IPS-20b (cell line): ENCODE data around the gene SCNN1G.

Experiments
- H3K27ac ChIP-seq: one replicate; pipeline ENCODE4 v1.5.1; 2013; ENCODE audit warnings: low read length
- H3K27me3 ChIP-seq: 2 replicates; pipeline ENCODE4 v1.6.1; 2013; ENCODE audit warnings: mild to moderate bottlenecking, low read length, inconsistent platforms; ENCODE audit not compliant: insufficient read depth
- H3K36me3 ChIP-seq: 2 replicates; pipeline ENCODE4 v1.6.1; 2013; ENCODE audit warnings: low read depth, mild to moderate bottlenecking, inconsistent platforms, low read length, moderate library complexity; ENCODE audit not compliant: insufficient read depth
- H3K4me1 ChIP-seq: 2 replicates; pipeline ENCODE4 v1.6.1; 2013; ENCODE audit warnings: mild to moderate bottlenecking, control low read depth, inconsistent platforms, low read length, moderate library complexity; ENCODE audit not compliant: insufficient read depth
- H3K4me3 ChIP-seq: 2 replicates; pipeline ENCODE4 v1.5.1; 2013; ENCODE audit warnings: mild to moderate bottlenecking, low read length, inconsistent platforms
- H3K9ac ChIP-seq: 2 replicates; pipeline ENCODE4 v1.6.1; 2013; ENCODE audit warnings: low read depth, mild to moderate bottlenecking, inconsistent platforms, low read length, moderate library complexity
- H3K9me3 ChIP-seq: 2 replicates; pipeline ENCODE4 v1.6.1; 2013; ENCODE audit warnings: mild to moderate bottlenecking, low read depth, low read length, inconsistent platforms; ENCODE audit not compliant: insufficient read depth

Gene SCNN1G

DNA sequence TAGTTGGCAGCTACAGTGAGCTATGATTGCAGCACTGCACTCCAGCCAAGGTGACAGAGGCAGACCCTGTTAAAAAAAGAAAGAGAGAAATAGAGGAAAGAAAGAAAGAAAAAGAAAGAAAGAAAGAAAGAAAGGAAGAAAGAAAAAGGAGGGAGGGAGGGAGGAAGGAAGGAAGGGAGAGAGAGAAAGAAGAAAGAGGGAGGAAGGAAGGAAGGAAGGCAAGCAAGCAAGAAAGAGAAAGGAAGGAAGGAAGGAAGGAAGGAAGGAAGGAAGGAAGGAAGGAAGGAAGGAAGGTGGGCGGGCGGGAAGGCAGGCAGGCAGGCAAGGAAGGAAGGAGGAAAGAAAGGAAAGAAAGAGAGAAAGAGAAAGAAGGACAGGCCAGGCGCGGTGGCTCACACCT lies 1.0 kb upstream of the SCNN1G start:
- Histone ChIP-seq H3K9ac (no peak overlapping the region), H3K27me3 (peaks cover 51% of the 10 kb centered on the region), H3K27ac (no peak overlapping the region), H3K4me3 (no peak overlapping the region), H3K9me3 (no peaks in the 10 kb centered on the region), H3K36me3 (no peaks in the 10 kb centered on the region), H3K4me1 (no peaks in the 10 kb centered on the region)

DNA sequence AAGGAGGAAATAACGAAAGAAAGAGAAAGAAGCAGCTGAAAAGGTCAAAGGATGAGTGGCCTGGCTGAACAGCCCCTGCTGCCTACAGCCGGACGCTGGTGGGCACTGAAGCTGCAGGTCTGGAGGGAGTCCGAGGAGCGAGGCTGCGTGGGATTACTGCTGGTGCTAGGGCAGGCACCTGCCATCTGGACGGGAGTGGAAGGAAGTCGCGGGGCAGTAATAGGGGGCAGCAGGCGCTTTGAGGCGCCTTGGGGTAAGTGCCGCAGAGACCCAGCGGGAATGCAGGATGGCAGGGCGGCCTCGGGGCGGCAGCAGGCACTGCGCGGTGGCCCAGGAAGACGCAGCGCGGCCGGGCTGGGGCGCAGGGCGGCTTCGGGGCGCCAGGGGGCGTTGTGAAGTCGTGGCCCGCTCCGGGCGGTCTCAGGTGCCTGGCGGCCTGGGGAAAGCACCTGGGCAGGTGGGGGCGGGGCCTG lies 303 bp upstream of the SCNN1G start:
- Histone ChIP-seq H3K27me3 (peaks cover 51% of the 10 kb centered on the region), H3K27ac (no peak overlapping the region), H3K4me1 (no peaks in the 10 kb centered on the region), H3K4me3 (peak overlapping the region; percentile 57), H3K9me3 (no peaks in the 10 kb centered on the region), H3K36me3 (no peaks in the 10 kb centered on the region), H3K9ac (no peak overlapping the region)

DNA sequence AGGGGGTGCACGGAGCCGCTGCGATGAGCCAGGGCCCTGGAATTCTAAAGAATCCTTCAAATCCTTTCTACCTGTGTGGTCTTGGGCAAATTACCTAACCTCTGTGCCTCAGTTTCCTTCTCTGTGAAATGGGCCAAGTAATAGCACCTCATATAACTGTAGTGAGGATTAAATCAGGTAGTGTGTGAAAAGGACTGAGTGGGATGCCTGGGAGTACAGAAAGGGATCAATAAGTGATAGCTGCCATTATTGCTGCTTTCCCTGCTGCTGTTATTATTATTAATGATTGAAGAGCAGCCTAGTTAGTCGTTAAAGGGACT lies 958 bp downstream of the SCNN1G start:
- H3K9ac ChIP-seq, result no peak overlapping the region
- H3K36me3 ChIP-seq, result no peaks in the 10 kb centered on the region
- peaks cover 51% of the 10 kb centered on the region for H3K27me3 ChIP-seq
- no peak overlapping the region for H3K27ac ChIP-seq
- no peaks in the 10 kb centered on the region for H3K4me1 ChIP-seq
- no peaks in the 10 kb centered on the region for H3K9me3 ChIP-seq
- peak overlapping the region; percentile 67 for H3K4me3 ChIP-seq

DNA sequence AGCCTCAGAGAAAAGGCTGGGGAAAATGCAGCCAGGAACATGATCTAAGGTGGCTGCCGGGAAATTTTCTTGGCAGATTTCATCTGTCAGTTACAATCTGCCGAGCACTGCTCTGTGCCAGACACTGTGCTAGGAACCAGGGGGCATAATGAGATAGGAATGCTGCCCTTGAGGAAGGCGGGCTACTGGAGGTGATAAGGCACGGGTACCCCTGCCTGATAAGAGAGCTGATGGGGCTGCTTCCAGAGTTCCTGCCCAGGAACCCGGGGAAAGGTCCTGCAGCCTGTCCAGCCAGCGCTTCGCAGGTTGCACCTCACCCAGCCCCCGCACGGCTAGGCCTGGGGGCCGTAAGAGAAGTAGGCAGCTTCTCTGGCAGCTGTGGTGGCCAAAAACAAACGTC lies 3.1 kb downstream of the SCNN1G start:
- peaks cover 51% of the 10 kb centered on the region for H3K27me3 ChIP-seq
- no peak overlapping the region for H3K4me3 ChIP-seq
- no peak overlapping the region for H3K9ac ChIP-seq
- H3K36me3 ChIP-seq, result no peaks in the 10 kb centered on the region
- no peaks in the 10 kb centered on the region for H3K9me3 ChIP-seq
- H3K27ac ChIP-seq, result no peak overlapping the region
- no peaks in the 10 kb centered on the region for H3K4me1 ChIP-seq

DNA sequence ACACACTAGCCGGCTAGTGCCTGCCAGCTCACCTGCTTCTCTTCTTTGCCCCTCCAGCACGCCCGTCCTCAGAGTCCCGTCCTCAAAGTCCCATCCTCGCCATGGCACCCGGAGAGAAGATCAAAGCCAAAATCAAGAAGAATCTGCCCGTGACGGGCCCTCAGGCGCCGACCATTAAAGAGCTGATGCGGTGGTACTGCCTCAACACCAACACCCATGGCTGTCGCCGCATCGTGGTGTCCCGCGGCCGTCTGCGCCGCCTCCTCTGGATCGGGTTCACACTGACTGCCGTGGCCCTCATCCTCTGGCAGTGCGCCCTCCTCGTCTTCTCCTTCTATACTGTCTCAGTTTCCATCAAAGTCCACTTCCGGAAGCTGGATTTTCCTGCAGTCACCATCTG lies 3.6 kb downstream of the SCNN1G start:
- H3K27me3 ChIP-seq, result peaks cover 47% of the 10 kb centered on the region
- H3K27ac ChIP-seq, result no peak overlapping the region
- H3K4me1 ChIP-seq, result no peaks in the 10 kb centered on the region
- H3K4me3 ChIP-seq, result no peak overlapping the region
- H3K9ac ChIP-seq, result no peak overlapping the region
- no peaks in the 10 kb centered on the region for H3K36me3 ChIP-seq
- no peaks in the 10 kb centered on the region for H3K9me3 ChIP-seq

DNA sequence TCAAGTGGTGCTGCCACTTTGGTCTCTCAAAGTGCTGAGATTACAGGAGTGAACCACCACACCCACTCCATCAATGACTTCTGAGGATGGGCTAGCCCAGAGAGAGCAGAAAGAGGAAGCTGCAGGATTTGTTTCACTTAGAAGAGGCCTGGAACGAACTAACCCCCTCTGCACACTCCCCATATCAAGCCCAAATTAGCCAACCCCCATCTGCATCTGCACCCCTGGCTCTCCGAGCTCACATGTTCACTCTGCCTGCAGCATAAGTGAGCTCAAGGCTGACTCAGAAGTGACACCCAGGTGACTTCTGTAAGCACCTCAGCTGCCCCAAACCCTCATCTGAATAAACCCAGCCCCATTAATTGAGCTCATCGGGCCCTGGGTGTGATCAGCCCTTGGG lies 4.8 kb downstream of the SCNN1G start:
- Histone ChIP-seq H3K9me3 (no peaks in the 10 kb centered on the region), H3K4me1 (no peaks in the 10 kb centered on the region), H3K9ac (no peak overlapping the region), H3K36me3 (no peaks in the 10 kb centered on the region), H3K27me3 (peaks cover 35% of the 10 kb centered on the region), H3K4me3 (no peak overlapping the region), H3K27ac (no peak overlapping the region)

DNA sequence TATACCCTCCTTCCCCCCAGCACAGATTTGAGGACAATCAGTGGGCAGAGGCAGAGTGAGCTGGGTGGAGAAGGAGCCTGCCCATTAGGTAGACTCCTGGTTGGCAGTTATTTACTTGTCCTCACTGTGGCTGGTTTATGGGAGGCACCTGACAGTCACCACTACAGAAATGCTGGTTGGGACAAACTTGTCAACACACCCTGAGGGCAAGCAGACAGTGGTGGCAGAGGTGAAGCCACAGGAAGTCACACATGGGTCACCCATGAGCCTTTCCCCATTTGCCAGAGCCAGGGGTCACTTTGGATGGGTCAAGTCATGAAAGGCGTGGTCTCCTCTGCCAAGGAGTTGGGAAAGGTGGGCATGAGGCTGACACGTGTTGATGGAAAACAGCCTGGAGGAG lies 6.4 kb downstream of the SCNN1G start:
- Histone ChIP-seq H3K27ac (no peak overlapping the region), H3K9me3 (no peaks in the 10 kb centered on the region), H3K4me1 (no peaks in the 10 kb centered on the region), H3K36me3 (no peaks in the 10 kb centered on the region), H3K27me3 (peaks cover 21% of the 10 kb centered on the region), H3K9ac (no peak overlapping the region), H3K4me3 (no peak overlapping the region)

DNA sequence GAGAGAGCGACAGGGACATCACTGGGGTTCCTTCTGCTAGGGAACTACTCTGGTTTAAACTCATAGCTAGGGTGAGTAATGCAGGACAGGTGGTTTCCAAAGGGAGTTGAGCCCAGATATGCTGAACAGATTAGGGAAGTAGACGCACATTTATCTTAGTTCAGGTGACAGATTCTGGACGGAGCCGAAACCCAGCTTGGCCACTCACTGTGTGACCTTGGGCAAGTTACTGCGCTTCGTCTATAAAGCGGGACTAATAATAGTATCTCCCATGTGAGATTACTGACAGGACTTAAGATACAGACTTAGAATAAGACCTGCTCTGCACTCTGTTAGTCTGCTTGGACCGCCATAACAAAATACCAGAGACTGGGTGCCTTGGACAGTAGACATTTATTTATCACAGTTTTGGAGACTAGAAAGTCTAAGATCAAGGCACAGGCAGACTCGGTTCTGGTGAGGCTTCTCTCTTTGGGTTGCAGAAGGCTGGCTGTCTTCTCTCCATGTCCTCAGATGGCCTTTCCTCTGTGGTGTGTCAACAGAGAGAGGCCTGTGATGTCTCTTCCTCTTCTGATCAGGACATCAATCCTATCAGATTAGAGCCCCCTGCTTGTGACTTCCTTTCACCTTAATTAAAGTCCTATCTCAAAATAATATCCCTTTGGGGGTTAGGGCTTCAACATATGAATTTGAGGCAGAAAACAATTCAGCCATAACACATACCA lies 12.1 kb downstream of the SCNN1G start:
- Histone ChIP-seq H3K4me1 (peaks cover 20% of the 10 kb centered on the region), H3K27ac (no peak overlapping the region), H3K36me3 (no peaks in the 10 kb centered on the region), H3K9me3 (no peaks in the 10 kb centered on the region), H3K9ac (no peak overlapping the region), H3K4me3 (no peak overlapping the region), H3K27me3 (0 out of 2 replicates have a peak, but pooled peaks cover 4% of the 10 kb centered on the region)

DNA sequence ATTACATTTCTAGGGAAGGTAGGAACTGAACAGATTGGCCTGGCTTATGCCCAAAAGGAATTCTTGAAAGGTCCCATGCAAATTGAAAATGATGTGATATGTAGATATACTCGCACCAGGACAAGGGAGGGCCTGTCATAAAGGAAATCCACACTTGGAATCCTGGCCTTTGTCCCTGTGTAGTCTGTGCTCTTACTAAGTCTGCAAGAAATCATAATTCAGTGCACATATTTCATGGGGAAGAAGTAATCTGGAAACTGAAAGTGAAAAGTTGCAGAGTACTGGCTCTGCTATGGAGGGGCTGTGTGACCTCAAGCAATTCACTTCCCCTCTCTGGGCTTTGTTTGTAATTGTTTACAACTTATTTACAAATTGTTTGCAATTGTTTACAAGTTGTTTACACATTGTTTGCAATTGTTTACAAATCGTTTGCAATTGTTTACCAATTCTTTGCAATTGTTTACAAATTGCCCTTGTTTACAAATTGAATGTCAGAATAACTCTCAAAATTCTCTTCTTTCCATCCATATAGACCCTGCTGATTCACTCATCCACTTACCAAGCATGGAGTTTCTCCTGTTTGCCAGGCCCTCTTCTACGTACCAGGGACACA lies 12.9 kb downstream of the SCNN1G start:
- Histone ChIP-seq H3K27me3 (0 out of 2 replicates have a peak, but pooled peaks cover 4% of the 10 kb centered on the region), H3K9me3 (no peaks in the 10 kb centered on the region), H3K9ac (no peak overlapping the region), H3K27ac (no peak overlapping the region), H3K36me3 (no peaks in the 10 kb centered on the region), H3K4me1 (peaks cover 21% of the 10 kb centered on the region), H3K4me3 (no peak overlapping the region)

DNA sequence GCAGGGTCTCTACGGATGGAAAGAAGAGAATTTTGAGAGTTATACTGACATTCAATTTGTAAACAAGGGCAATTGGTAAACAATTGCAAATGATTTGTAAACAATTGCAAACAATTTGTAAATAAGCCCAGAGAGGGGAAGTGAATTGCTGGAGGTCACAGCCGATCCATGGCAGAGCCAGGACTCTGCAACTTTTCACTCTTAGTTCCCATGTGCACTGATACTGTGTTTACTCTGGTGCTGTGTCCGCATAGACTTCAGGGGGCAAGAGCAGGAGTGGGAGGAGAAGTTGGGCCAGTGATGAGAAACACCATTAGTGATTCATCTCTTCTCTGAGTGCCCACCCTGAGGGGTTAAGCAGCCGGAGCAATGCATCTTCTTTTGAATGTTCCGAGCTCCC lies 14.0 kb downstream of the SCNN1G start:
- H3K27me3 ChIP-seq, result 0 out of 2 replicates have a peak, but pooled peaks cover 4% of the 10 kb centered on the region
- no peak overlapping the region for H3K9ac ChIP-seq
- peak overlapping the region; percentile 21; the same call in 1 of the 2 replicates for H3K4me3 ChIP-seq
- no peak overlapping the region for H3K27ac ChIP-seq
- H3K9me3 ChIP-seq, result no peaks in the 10 kb centered on the region
- no peaks in the 10 kb centered on the region for H3K36me3 ChIP-seq
- peaks cover 31% of the 10 kb centered on the region for H3K4me1 ChIP-seq

DNA sequence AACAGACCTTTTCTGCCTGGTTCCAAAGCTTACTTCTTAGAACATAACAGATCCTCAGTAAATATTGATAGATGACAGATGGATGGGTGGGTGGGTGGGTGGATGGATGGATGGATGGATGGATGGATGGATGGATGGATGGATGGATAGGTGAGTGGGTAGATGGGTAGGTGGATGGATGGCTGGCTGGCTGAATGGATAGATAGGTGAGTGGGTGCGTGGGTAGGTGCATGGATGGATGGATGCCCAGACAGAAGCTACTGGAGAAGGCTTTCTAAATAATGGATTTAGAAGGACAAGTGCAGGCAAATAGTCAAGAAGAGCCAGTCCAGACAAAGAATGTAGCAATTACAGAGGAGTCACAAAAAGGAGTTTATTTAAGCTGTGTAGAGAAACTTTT lies 19.6 kb downstream of the SCNN1G start:
- Histone ChIP-seq H3K9me3 (no peaks in the 10 kb centered on the region), H3K4me1 (peaks cover 11% of the 10 kb centered on the region), H3K27me3 (no peaks in the 10 kb centered on the region), H3K27ac (no peak overlapping the region), H3K36me3 (no peaks in the 10 kb centered on the region), H3K9ac (no peak overlapping the region), H3K4me3 (no peak overlapping the region)

DNA sequence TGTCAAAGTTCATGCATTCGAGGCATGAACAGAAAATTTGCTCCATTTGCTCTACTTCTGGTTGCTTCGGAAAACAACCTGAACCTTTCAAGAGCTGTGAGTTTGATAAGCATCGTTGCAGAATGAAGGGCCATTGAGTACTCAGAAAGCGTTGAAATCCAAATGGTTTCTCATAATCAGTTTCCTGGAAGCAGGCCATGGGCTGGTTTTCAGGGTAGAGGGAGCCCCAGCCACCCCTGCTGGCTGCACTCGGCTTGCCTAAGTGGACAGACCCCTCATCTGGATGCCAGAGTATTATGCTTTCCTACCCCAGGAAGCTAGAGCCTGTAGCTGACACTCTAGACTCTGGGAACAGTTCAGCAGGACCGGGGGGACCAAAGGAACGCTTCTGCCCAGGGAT lies 24.4 kb downstream of the SCNN1G start:
- Histone ChIP-seq H3K4me1 (peaks cover 2% of the 10 kb centered on the region; the same call in 1 of the 2 replicates), H3K36me3 (no peaks in the 10 kb centered on the region), H3K27ac (no peak overlapping the region), H3K9me3 (no peaks in the 10 kb centered on the region), H3K27me3 (no peaks in the 10 kb centered on the region), H3K4me3 (no peak overlapping the region), H3K9ac (no peak overlapping the region)
